ENCODE measurements around the gene SH3GL2.

Gene SH3GL2

DNA sequence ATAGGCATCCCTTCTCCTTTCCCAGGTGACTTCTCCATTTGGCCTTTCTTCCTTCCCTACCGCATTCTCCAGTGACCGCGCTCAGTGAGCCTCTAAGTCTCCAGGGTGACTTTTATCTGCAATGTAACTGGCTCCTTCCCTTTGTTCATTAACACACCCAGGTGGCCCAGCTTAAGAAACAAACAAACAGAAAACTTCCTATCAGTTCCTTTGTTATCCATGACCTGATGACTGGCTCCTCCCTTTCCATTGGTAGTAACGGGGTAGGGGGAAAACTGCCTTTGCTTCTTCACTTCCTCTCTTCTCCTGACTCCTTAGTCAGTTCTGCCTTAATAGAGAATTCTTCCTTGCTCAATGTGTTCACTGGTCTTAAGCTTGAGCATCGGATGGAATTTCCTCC lies 7.0 kb upstream of the SH3GL2 start:
- Histone ChIP-seq H3K79me2 (ENCODE audit: control insufficient read depth, low read length) (no peaks in the 10 kb centered on the region), H3K4me3 (ENCODE audit: low read length) (no peak overlapping the region), H3K27me3 (ENCODE audit: control insufficient read depth, low read length) (no peaks in the 10 kb centered on the region), H3K36me3 (ENCODE audit: control insufficient read depth, low read length) (no peaks in the 10 kb centered on the region), H3K9me2 (replicated peaks; ENCODE audit: control insufficient read depth, low read length) (no peaks in the 10 kb centered on the region), H4K20me1 (ENCODE audit: control insufficient read depth, insufficient read depth, low read depth, low read length) (no peaks in the 10 kb centered on the region), H3F3A (ENCODE audit: control insufficient read depth, insufficient read depth) (no peaks in the 10 kb centered on the region), H3K9me3 (ENCODE audit: control insufficient read depth, insufficient read depth, low read length) (no peaks in the 10 kb centered on the region), H3K27ac (ENCODE audit: low read depth, low read length) (no peak overlapping the region), H3K4me2 (ENCODE audit: low read length) (no peak overlapping the region), H3K4me1 (ENCODE audit: control insufficient read depth, low read length) (no peaks in the 10 kb centered on the region)
- TF ChIP-seq, protein P1, sequence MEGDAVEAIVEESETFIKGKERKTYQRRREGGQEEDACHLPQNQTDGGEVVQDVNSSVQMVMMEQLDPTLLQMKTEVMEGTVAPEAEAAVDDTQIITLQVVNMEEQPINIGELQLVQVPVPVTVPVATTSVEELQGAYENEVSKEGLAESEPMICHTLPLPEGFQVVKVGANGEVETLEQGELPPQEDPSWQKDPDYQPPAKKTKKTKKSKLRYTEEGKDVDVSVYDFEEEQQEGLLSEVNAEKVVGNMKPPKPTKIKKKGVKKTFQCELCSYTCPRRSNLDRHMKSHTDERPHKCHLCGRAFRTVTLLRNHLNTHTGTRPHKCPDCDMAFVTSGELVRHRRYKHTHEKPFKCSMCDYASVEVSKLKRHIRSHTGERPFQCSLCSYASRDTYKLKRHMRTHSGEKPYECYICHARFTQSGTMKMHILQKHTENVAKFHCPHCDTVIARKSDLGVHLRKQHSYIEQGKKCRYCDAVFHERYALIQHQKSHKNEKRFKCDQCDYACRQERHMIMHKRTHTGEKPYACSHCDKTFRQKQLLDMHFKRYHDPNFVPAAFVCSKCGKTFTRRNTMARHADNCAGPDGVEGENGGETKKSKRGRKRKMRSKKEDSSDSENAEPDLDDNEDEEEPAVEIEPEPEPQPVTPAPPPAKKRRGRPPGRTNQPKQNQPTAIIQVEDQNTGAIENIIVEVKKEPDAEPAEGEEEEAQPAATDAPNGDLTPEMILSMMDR (IDR thresholded peaks at IDR 0.05; ENCODE audit: low read depth, low read length, poor library complexity, severe bottlenecking) = no peak
- no peak for TF ChIP-seq EZH2phosphoT487 (IDR thresholded peaks at IDR 0.05; ENCODE audit: borderline replicate concordance, low read length)

DNA sequence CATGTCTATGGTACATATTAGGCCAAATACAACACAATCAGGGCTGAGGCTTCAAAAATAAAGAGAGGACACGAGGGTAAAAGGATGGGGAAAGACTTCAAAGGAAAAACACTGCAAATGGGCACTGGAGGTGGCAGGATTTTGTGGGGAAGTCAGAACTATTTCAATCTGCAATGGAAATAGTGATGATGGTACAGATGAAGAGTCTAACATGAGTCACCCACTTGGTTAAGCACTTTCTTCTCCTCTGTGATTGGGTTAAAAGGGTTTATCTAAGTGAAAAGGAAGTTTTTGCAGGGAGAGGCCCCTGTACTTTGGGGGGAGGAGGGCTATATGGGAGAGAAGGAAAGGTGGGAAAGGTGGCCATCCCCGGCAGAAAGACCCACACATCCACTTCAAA lies 4.5 kb upstream of the SH3GL2 start:
- H3K9me3 ChIP-seq (ENCODE audit: control insufficient read depth, insufficient read depth, low read length) = no peaks in the 10 kb centered on the region
- H3K36me3 ChIP-seq (ENCODE audit: control insufficient read depth, low read length) = no peaks in the 10 kb centered on the region
- no peak overlapping the region for H3K4me2 ChIP-seq (ENCODE audit: low read length)
- no peak for TF ChIP-seq EZH2phosphoT487 (IDR thresholded peaks at IDR 0.05; ENCODE audit: borderline replicate concordance, low read length)
- TF ChIP-seq, protein P1 (IDR thresholded peaks at IDR 0.05; ENCODE audit: low read depth, low read length, poor library complexity, severe bottlenecking) = no peak
- H3K4me1 ChIP-seq (ENCODE audit: control insufficient read depth, low read length) = no peaks in the 10 kb centered on the region
- no peaks in the 10 kb centered on the region for H3K9me2 ChIP-seq (replicated peaks; ENCODE audit: control insufficient read depth, low read length)
- H3K79me2 ChIP-seq (ENCODE audit: control insufficient read depth, low read length) = no peaks in the 10 kb centered on the region
- H3K4me3 ChIP-seq (ENCODE audit: low read length) = no peak overlapping the region
- no peak overlapping the region for H3K27ac ChIP-seq (ENCODE audit: low read depth, low read length)
- no peaks in the 10 kb centered on the region for H3F3A ChIP-seq (ENCODE audit: control insufficient read depth, insufficient read depth)
- H4K20me1 ChIP-seq (ENCODE audit: control insufficient read depth, insufficient read depth, low read depth, low read length) = no peaks in the 10 kb centered on the region
- H3K27me3 ChIP-seq (ENCODE audit: control insufficient read depth, low read length) = no peaks in the 10 kb centered on the region

DNA sequence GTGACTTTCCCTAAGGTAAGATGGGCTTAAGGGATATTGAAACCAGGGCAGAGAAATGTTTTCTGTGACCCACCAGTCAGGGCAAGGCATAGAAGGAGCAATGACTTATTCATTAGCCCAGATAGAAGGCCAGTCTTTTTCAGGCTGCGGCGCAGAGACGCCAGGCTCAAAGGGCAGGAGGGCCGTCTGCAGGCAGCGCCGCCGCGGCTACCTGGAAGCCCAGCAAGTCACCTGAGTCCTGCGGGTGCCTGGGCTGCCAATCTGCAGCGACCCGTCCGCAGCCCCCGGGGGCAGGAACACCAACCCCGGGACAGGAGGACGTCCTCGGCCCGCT lies 322 bp upstream of the SH3GL2 start:
- H3K4me2 ChIP-seq (ENCODE audit: low read length) = no peak overlapping the region
- no peaks in the 10 kb centered on the region for H3F3A ChIP-seq (ENCODE audit: control insufficient read depth, insufficient read depth)
- no peaks in the 10 kb centered on the region for H3K9me2 ChIP-seq (replicated peaks; ENCODE audit: control insufficient read depth, low read length)
- H3K79me2 ChIP-seq (ENCODE audit: control insufficient read depth, low read length) = no peaks in the 10 kb centered on the region
- H3K27ac ChIP-seq (ENCODE audit: low read depth, low read length) = no peak overlapping the region
- H3K36me3 ChIP-seq (ENCODE audit: control insufficient read depth, low read length) = no peaks in the 10 kb centered on the region
- no peaks in the 10 kb centered on the region for H3K9me3 ChIP-seq (ENCODE audit: control insufficient read depth, insufficient read depth, low read length)
- H3K4me1 ChIP-seq (ENCODE audit: control insufficient read depth, low read length) = no peaks in the 10 kb centered on the region
- no peak overlapping the region for H3K4me3 ChIP-seq (ENCODE audit: low read length)
- H4K20me1 ChIP-seq (ENCODE audit: control insufficient read depth, insufficient read depth, low read depth, low read length) = no peaks in the 10 kb centered on the region
- TF ChIP-seq, protein P1 (IDR thresholded peaks at IDR 0.05; ENCODE audit: low read depth, low read length, poor library complexity, severe bottlenecking) = no peak
- no peak for TF ChIP-seq EZH2phosphoT487 (IDR thresholded peaks at IDR 0.05; ENCODE audit: borderline replicate concordance, low read length)
- H3K27me3 ChIP-seq (ENCODE audit: control insufficient read depth, low read length) = no peaks in the 10 kb centered on the region

- Histone ChIP-seq H3K27me3 (ENCODE audit: control insufficient read depth, low read length) (no peaks in the 10 kb centered on the region), H3K4me3 (ENCODE audit: low read length) (no peak overlapping the region), H3K79me2 (ENCODE audit: control insufficient read depth, low read length) (no peaks in the 10 kb centered on the region), H3K9me2 (replicated peaks; ENCODE audit: control insufficient read depth, low read length) (no peaks in the 10 kb centered on the region), H3K36me3 (ENCODE audit: control insufficient read depth, low read length) (no peaks in the 10 kb centered on the region), H3K4me1 (ENCODE audit: control insufficient read depth, low read length) (no peaks in the 10 kb centered on the region), H4K20me1 (ENCODE audit: control insufficient read depth, insufficient read depth, low read depth, low read length) (no peaks in the 10 kb centered on the region), H3K4me2 (ENCODE audit: low read length) (no peak overlapping the region), H3K9me3 (ENCODE audit: control insufficient read depth, insufficient read depth, low read length) (no peaks in the 10 kb centered on the region), H3F3A (ENCODE audit: control insufficient read depth, insufficient read depth) (no peaks in the 10 kb centered on the region), H3K27ac (ENCODE audit: low read depth, low read length) (no peak overlapping the region)
- no peak for TF ChIP-seq EZH2phosphoT487 (IDR thresholded peaks at IDR 0.05; ENCODE audit: borderline replicate concordance, low read length)
- TF ChIP-seq, protein P1 (IDR thresholded peaks at IDR 0.05; ENCODE audit: low read depth, low read length, poor library complexity, severe bottlenecking) = no peak
Measured at GRCh38 chr9:17580119-17580518, 1.3 kb downstream of the SH3GL2 start.
